GM18951 (cell line): Measurements from ENCODE around the gene C1orf167.

Experiments used
- POLR2A ChIP-seq: IDR thresholded peaks from 4 replicates; pipeline ENCODE4 v1.6.1; 2011; ENCODE audit warnings: mild to moderate bottlenecking; ENCODE audit not compliant: insufficient read length, insufficient read depth; ENCODE audit errors: extremely low read depth
- in situ Hi-C: fragments of 300-500 bp; cut with MboI; formaldehyde crosslinking; loops from one replicate; pipeline ENCODE4 v1.12.0; 2022; ENCODE audit warnings: low sequenced_read_pairs, mixed read lengths, inconsistent platforms; ENCODE audit not compliant: unreplicated experiment

The C1orf167 gene

DNA sequence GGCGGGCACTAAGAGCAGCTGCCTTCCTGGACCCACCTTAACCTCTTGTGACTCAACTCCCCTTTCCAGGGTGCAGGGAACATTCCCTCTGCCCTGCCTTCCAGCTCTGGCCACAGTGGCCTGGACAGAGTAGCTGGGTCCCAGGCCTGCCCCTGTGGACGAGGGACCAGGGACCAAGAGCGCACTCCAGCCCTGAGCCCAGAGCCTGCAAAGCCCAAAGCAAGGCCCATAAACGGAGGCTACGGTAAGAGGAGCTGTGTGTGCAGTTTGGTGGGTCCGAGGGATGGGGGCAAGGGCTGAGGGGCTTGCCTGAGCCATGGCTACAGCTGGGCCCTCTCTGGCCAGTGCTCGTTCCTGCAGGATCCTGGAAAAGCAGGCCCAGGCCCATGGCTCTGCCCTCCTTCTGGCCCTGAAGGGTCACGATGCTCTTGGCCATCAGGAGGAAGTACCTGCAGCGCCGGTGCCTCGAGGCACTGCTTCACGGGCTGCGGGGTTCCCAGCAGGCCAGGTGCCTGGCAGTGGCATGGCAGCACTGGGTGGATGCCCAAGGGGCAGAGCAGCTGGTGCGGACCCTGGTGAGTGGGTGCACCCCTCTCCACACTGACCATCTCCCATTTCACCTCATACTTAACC is 25.9 kb downstream of the C1orf167 start:
- in situ Hi-C loops = no loop called here
- TF ChIP-seq POLR2A = no peak

GRCh38 chr1:11788549-11789053 is 26.6 kb downstream of the C1orf167 start:
- in situ Hi-C loops = no loop called here
- no peak for TF ChIP-seq POLR2A

GRCh38 chr1:11789126-11790067 is 27.4 kb downstream of the C1orf167 start:
- no peak for TF ChIP-seq POLR2A
- in situ Hi-C loops = no loop called here

GRCh38 chr1:11790101-11790879 is 28.3 kb downstream of the C1orf167 start:
- TF ChIP-seq POLR2A = no peak
- in situ Hi-C loops = no loop called here

- TF ChIP-seq POLR2A = no peak
- in situ Hi-C loops = no loop called here
Observed at GRCh38 chr1:11790880-11791715, 29.1 kb downstream of the C1orf167 start.

DNA sequence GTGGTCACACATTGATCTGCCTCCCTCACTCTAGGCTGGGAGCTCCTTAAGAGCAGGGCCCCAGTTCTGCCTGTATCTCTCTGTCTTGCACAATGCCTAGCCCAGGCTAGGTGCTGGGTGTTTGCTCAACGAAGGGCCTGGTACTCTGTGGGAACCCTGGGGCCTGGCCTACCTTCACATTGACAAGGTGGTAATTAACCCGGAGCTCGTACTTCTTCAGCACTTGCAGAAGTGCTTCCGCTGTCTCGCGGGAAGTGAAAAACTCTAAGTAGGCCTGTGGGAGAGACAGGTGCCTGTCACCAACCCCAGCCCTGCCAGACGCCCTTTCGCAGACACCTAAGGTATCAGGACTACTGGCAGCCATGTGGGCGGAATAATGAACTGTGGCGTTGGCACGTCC is 30.1 kb downstream of the C1orf167 start:
- TF ChIP-seq POLR2A = no peak
- in situ Hi-C loops = no loop called here

DNA sequence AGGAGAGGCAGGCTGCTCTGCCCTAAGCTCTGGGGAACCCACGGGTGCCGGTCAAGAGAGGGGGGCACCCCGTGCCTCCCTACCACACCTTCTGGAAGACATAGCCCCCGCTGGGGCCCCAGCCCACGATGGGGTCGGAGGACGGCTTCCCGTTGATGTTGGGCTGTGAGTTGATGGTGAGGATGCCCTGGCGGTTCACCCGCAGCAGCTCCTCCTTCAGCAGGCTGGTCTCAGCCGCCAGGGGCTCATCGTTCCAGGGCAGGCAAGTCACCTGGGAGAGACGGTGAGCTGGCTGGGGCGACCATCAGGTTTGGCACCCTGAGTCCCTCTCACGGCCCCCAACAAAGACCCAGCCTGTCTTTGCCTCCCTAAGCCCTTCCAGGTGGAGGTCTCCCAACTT is 31.8 kb downstream of the C1orf167 start:
- in situ Hi-C loops = no loop called here

GRCh38 chr1:11794446-11795237 is 32.6 kb downstream of the C1orf167 start:
- no peak for TF ChIP-seq POLR2A
- in situ Hi-C loops = no loop called here

More for the DNA sequence above, 31.8 kb downstream of the C1orf167 start:
- TF ChIP-seq POLR2A = no peak

DNA sequence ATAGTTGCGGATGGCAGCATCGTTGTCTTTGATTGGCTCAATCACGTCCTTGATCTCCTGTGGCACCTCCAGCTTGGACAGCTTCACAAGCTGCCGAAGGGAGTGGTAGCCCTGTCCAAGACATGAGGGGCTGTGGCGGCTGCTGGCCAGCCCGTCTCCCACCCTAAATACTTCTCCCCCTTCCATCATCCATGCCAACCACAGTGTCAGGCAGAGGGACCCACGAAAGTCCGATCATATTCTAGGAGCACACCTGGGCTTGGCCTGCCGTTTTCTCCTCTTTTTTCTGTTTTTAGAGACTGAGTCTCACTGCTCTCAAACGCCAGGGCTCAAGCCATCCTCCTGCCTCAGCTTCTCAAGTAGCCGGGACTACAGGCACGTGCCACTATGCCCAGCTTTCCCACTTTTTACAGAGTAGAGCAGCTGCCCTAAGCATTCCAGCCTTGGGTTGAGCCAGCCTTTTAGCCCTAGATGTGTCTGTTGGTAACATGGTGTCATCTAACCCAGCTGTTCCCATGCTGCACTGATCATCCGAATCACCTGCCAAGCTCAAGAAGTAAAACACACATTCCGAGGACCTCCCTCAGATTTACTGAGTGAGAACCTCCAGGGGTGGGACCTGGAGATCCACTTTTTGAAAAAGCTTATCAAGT is 33.4 kb downstream of the C1orf167 start:
- in situ Hi-C loops = no loop called here

GRCh38 chr1:11796036-11796828 is 34.2 kb downstream of the C1orf167 start:
- in situ Hi-C loops = no loop called here
- no peak for TF ChIP-seq POLR2A

More for the DNA sequence above, 33.4 kb downstream of the C1orf167 start:
- TF ChIP-seq POLR2A = no peak
